HG02885 (cell line): ENCODE measurements around the gene FANCD2.
A peak's percentile ranks its signal among the peaks of the same experiment; 100 is the strongest.
"Not testable (repeated sequence)": the region's sequence is repeated elsewhere in the genome, so short reads cannot be mapped to it uniquely, and the experiment has no call there.

Experiments used
- ATAC-seq: cut with Tn5 transposase; IDR thresholded peaks from one replicate; pipeline ENCODE4 v1.9.1; 2021; ENCODE audit warnings: mild to moderate bottlenecking; ENCODE audit not compliant: unreplicated experiment, poor library complexity

Gene FANCD2

GRCh38 chr3:10026084-10026890 is at the start of gene FANCD2:
TSS of gene FANCD2 (plus strand) at chr3:10026437. CDS start at chr3:10028658, 2,221 bp downstream.
- peak; percentile 94 for ATAC-seq

GRCh38 chr3:9976721-9977709 is 49.2 kb upstream of the FANCD2 start:
- no peak for ATAC-seq

GRCh38 chr3:9978710-9979305 is 47.4 kb upstream of the FANCD2 start:
- no peak for ATAC-seq

GRCh38 chr3:9980251-9980650 is 46.0 kb upstream of the FANCD2 start:
- ATAC-seq: no peak

- peak; percentile 31 for ATAC-seq
Measured at GRCh38 chr3:9986230-9986725, 40.0 kb upstream of the FANCD2 start.

GRCh38 chr3:9994086-9994844 is 32.0 kb upstream of the FANCD2 start:
- no peak for ATAC-seq

- ATAC-seq: no peak
Measured at GRCh38 chr3:10000686-10001085, 25.6 kb upstream of the FANCD2 start.

GRCh38 chr3:10002951-10003350 is 23.3 kb upstream of the FANCD2 start:
- ATAC-seq: no peak

- no peak for ATAC-seq
Measured at GRCh38 chr3:10004506-10004905, 21.7 kb upstream of the FANCD2 start.

- ATAC-seq: no peak
Measured at GRCh38 chr3:10004960-10005564, 21.2 kb upstream of the FANCD2 start.

- no peak for ATAC-seq
Measured at GRCh38 chr3:10006048-10006761, 20.0 kb upstream of the FANCD2 start.

GRCh38 chr3:10006762-10007090 is 19.5 kb upstream of the FANCD2 start:
- ATAC-seq: no peak

- ATAC-seq: no peak
Measured at GRCh38 chr3:10007126-10007782, 19.0 kb upstream of the FANCD2 start.

- not testable (repeated sequence) for ATAC-seq
Measured at GRCh38 chr3:10008216-10008587, 18.0 kb upstream of the FANCD2 start.

- peak; percentile 67 for ATAC-seq
Measured at GRCh38 chr3:10008588-10009344, 17.5 kb upstream of the FANCD2 start.

- no peak for ATAC-seq
Measured at GRCh38 chr3:10010421-10010877, 15.8 kb upstream of the FANCD2 start.

GRCh38 chr3:10010878-10011465 is 15.3 kb upstream of the FANCD2 start:
- ATAC-seq: peak; percentile 92
